ENCODE data around the gene PKP3.

PKP3 gene

GRCh38 chr11:441043-441417 lies 47.0 kb downstream of the PKP3 start:
- DNase-seq (ENCODE audit: low read depth) = no peak
- no peak for TF ChIP-seq CTCF (conservative IDR thresholded peaks at IDR 0.05; ENCODE audit: low read depth, low read length)
- H3K4me3 ChIP-seq (ENCODE audit: low read length) = no peak overlapping the region

- no peak within 1 kb of the TSS for H3K4me3 ChIP-seq (ENCODE audit: low read length)
- TF ChIP-seq CTCF (conservative IDR thresholded peaks at IDR 0.05; ENCODE audit: low read depth, low read length) = no peak
- DNase-seq (ENCODE audit: low read depth) = no peak
These were observed 47.6 kb downstream of the PKP3 start, which contains the start of gene ANO9 for GRCh38 chr11:441418-442274. TSS of gene ANO9 (minus strand) at chr11:442011. CDS start at chr11:441926, 85 bp downstream.

GRCh38 chr11:442611-443081 lies 48.6 kb downstream of the PKP3 start:
- H3K4me3 ChIP-seq (ENCODE audit: low read length) = no peak overlapping the region
- DNase-seq (ENCODE audit: low read depth) = no peak
- no peak for TF ChIP-seq CTCF (conservative IDR thresholded peaks at IDR 0.05; ENCODE audit: low read depth, low read length)

- no peak for DNase-seq (ENCODE audit: low read depth)
- no peak for TF ChIP-seq CTCF (conservative IDR thresholded peaks at IDR 0.05; ENCODE audit: low read depth, low read length)
- no peak overlapping the region for H3K4me3 ChIP-seq (ENCODE audit: low read length)
These were observed 49.7 kb downstream of the PKP3 start for GRCh38 chr11:443542-444199.

- no peak overlapping the region for H3K4me3 ChIP-seq (ENCODE audit: low read length)
- TF ChIP-seq CTCF (conservative IDR thresholded peaks at IDR 0.05; ENCODE audit: low read depth, low read length) = no peak
These were observed 50.6 kb downstream of the PKP3 start for GRCh38 chr11:444396-445144.

GRCh38 chr11:445765-446588 lies 52.0 kb downstream of the PKP3 start:
- no peak for DNase-seq (ENCODE audit: low read depth)
- H3K4me3 ChIP-seq (ENCODE audit: low read length) = no peak overlapping the region
- TF ChIP-seq CTCF (conservative IDR thresholded peaks at IDR 0.05; ENCODE audit: low read depth, low read length) = no peak

More at GRCh38 chr11:444396-445144, 50.6 kb downstream of the PKP3 start:
- no peak for DNase-seq (ENCODE audit: low read depth)
